Measurements from ENCODE around the gene WDFY4. TPM values are rescaled to one million over a fixed set of nuclear protein-coding genes. Genes with fewer than 3 reads are reported as not detected.

WDFY4 gene
- polyA plus RNA-seq, 1 donor from 2014 or later: not detected

- TF ChIP-seq TAF1 (IDR thresholded peaks at IDR 0.05; ENCODE audit: low read depth): no peak
- no peak for TF ChIP-seq RAD21 (conservative IDR thresholded peaks at IDR 0.05)
- TF ChIP-seq EP300 (conservative IDR thresholded peaks at IDR 0.05; ENCODE audit: poor library complexity, severe bottlenecking): no peak
Measured at GRCh38 chr10:48894911-48895802, 210.5 kb downstream of the WDFY4 start (continued).

DNA sequence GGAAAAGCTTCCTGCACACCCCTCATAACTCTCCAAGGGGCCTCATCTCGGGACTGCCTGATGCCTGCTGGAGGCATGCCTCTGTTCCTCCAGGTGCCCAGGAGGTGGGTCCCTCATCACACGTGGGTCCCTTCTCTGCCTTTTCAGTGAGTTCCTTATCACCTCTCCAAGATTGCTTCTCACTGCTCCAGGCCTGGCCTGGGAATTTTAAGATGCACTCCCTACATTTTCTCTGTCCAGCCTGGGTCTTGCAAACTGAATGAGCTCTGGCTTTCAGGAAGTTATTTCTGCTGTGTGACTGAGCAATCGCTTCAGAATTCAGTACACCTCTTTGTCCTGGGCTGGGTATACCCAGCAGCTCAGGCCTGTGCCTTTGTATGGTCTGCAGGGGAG, 211.1 kb downstream of the WDFY4 start:
- Histone ChIP-seq H3K27ac (ENCODE audit: low read length) (no peak overlapping the region), H3K4me2 (ENCODE audit: low read length) (no peak overlapping the region), H3K9me3 (ENCODE audit: low read length) (no peaks in the 10 kb centered on the region), H3K36me3 (ENCODE audit: insufficient read depth, low read length) (no peaks in the 10 kb centered on the region), H4K20me1 (ENCODE audit: insufficient read depth) (no peaks in the 10 kb centered on the region), H3F3A (ENCODE audit: insufficient read depth, low read length, poor library complexity, severe bottlenecking) (no peaks in the 10 kb centered on the region), H3K4me3 (ENCODE audit: low read length) (no peak overlapping the region), H3K9ac (ENCODE audit: low read length) (no peak overlapping the region), H2AFZ (ENCODE audit: low read depth, low read length) (no peak overlapping the region), H3K27me3 (ENCODE audit: insufficient read depth, low read depth, low read length) (no peaks in the 10 kb centered on the region), H3K9me2 (ENCODE audit: insufficient read depth, low read length) (no peaks in the 10 kb centered on the region), H3K79me2 (replicated peaks; ENCODE audit: insufficient read depth, low read length) (no peaks in the 10 kb centered on the region)
- TF ChIP-seq EP300 (conservative IDR thresholded peaks at IDR 0.05; ENCODE audit: poor library complexity, severe bottlenecking) (no peak), EZH2 (IDR thresholded peaks at IDR 0.05; ENCODE audit: borderline replicate concordance, insufficient read depth, low read length, poor library complexity, severe bottlenecking) (no peak), TAF1 (IDR thresholded peaks at IDR 0.05; ENCODE audit: low read depth) (no peak)

DNA sequence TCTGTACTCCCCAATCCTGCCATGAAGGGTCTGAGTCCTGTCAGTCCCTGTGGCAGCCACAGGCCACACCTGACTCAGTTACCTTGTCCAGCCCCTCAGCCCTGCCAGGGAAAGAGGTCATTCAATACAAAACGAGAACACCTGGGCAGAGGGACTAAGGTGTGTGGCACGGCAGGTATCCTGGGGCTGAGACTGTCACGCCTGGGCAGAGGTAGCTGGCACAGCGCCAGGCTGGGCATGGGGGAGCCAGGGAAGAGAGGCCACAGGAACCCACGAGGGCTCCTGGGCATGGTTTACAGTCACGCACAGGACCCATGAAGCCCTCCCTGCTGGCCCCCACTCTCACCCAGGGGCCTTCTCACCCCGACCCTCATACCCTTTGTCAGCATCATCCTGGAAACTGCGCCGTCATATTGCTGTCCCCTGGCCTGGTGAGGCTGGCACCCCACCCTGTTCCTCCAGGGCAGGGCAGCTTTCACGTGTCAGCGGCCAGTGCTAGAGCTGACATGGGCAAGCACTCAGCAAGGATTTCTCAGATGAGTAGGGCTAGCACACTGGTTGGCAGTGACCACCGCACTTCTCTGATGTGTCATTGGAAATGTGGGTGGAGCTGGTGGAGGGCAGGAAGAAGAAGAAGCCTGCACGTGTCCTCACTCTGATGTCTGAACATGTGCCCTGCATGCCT, 212.2 kb downstream of the WDFY4 start:
- no peaks in the 10 kb centered on the region for H3K79me2 ChIP-seq (replicated peaks; ENCODE audit: insufficient read depth, low read length)
- no peak overlapping the region for H3K27ac ChIP-seq (ENCODE audit: low read length)
- H3K27me3 ChIP-seq (ENCODE audit: insufficient read depth, low read depth, low read length): no peaks in the 10 kb centered on the region
- H2AFZ ChIP-seq (ENCODE audit: low read depth, low read length): no peak overlapping the region
- H3K9me2 ChIP-seq (ENCODE audit: insufficient read depth, low read length): no peaks in the 10 kb centered on the region
- no peaks in the 10 kb centered on the region for H3K9me3 ChIP-seq (ENCODE audit: low read length)
- H3K4me2 ChIP-seq (ENCODE audit: low read length): no peak overlapping the region
- TF ChIP-seq POLR2AphosphoS5 (IDR thresholded peaks at IDR 0.05) (no peak), REST (IDR thresholded peaks at IDR 0.05; ENCODE audit: borderline replicate concordance) (no peak), RAD21 (conservative IDR thresholded peaks at IDR 0.05) (no peak), EP300 (conservative IDR thresholded peaks at IDR 0.05; ENCODE audit: poor library complexity, severe bottlenecking) (no peak), MXI1 (conservative IDR thresholded peaks at IDR 0.05; ENCODE audit: poor library complexity, severe bottlenecking) (no peak), TAF1 (IDR thresholded peaks at IDR 0.05; ENCODE audit: low read depth) (no peak), CTCF (IDR thresholded peaks at IDR 0.05; ENCODE audit: poor library complexity, severe bottlenecking) (no peak), EZH2 (IDR thresholded peaks at IDR 0.05; ENCODE audit: borderline replicate concordance, insufficient read depth, low read length, poor library complexity, severe bottlenecking) (no peak), SMC3 (conservative IDR thresholded peaks at IDR 0.05; ENCODE audit: poor library complexity) (no peak)
- H3K4me3 ChIP-seq (ENCODE audit: low read length): no peak overlapping the region
- no peaks in the 10 kb centered on the region for H3F3A ChIP-seq (ENCODE audit: insufficient read depth, low read length, poor library complexity, severe bottlenecking)
- H3K9ac ChIP-seq (ENCODE audit: low read length): no peak overlapping the region
- no peaks in the 10 kb centered on the region for H4K20me1 ChIP-seq (ENCODE audit: insufficient read depth)
- no peaks in the 10 kb centered on the region for H3K36me3 ChIP-seq (ENCODE audit: insufficient read depth, low read length)
